ENCODE measurements around the gene ANKS1B. TPM values are rescaled to one million over a fixed set of nuclear protein-coding genes. Genes with fewer than 3 reads are reported as not detected.

The ANKS1B gene
- polyA plus RNA-seq, 3 donors, result not detected

GRCh38 chr12:98691351-98691750 lies 1293.4 kb downstream of the ANKS1B start:
- peak overlapping the region in 1 of 2 donors; percentile 8 for H3K4me3 Mint-ChIP-seq
- no peaks in the 10 kb centered on the region for H3K9me3 Mint-ChIP-seq
- peaks cover 21% of the 10 kb centered on the region for H3K4me1 Mint-ChIP-seq
- intact Hi-C loops (cut with micrococcal nuclease), result no loop called here
- Histone ChIP-seq H4K20me1 (ENCODE audit: insufficient read depth, low read length) (peaks cover 97% of the 10 kb centered on the region), H3K36me3 (replicated peaks in 1 of 2; ENCODE audit: control insufficient read depth in 1 of 2, insufficient read depth in 2 of 2, low read length in 2 of 2) (peaks cover 82 to 94% of the 10 kb centered on the region in 2 donors), H3K27ac (ENCODE audit: low read depth in 1 of 2, low read length in 2 of 2) (peak overlapping the region; percentile 32 to 70), H2AFZ (ENCODE audit: insufficient read depth, low read depth, low read length, poor library complexity, severe bottlenecking) (no peak overlapping the region), H3K9me3 (replicated peaks in 1 of 2; ENCODE audit: control insufficient read depth in 1 of 2, insufficient read depth in 1 of 2, low read length in 2 of 2) (no peaks in the 10 kb centered on the region), H3K4me3 (replicated peaks in 1 of 3; ENCODE audit: low read depth in 2 of 3, low read length in 3 of 3) (no peak overlapping the region), H3K79me2 (ENCODE audit: insufficient read depth, low read length) (peaks cover 95% of the 10 kb centered on the region), H3K4me1 (ENCODE audit: control insufficient read depth in 1 of 2, insufficient read depth in 2 of 2, low read length in 2 of 2) (peaks cover 9 to 16% of the 10 kb centered on the region in 2 donors), H3K27me3 (ENCODE audit: control insufficient read depth in 2 of 2, insufficient read depth in 2 of 2, low read length in 2 of 2) (no peaks in the 10 kb centered on the region), H3K4me2 (replicated peaks; ENCODE audit: extremely low read depth, low read length, poor library complexity, severe bottlenecking) (no peak overlapping the region), H3K9ac (ENCODE audit: insufficient read depth, low read length, poor library complexity, severe bottlenecking) (no peak overlapping the region)
- peak overlapping the region; percentile 51 to 90 (median 73) for H3K27ac Mint-ChIP-seq
- DNase-seq, result no peak
- TF ChIP-seq CTCF (IDR thresholded peaks at IDR 0.05), result no peak
- H3K27me3 Mint-ChIP-seq (ENCODE audit: low read depth in 3 of 3), result no peaks in the 10 kb centered on the region
- peaks cover 82 to 95% of the 10 kb centered on the region in 2 donors for H3K36me3 Mint-ChIP-seq

- H3K4me3 Mint-ChIP-seq, result no peak overlapping the region
- Histone ChIP-seq H3K27ac (ENCODE audit: low read depth in 1 of 2, low read length in 2 of 2) (no peak overlapping the region), H3K4me2 (replicated peaks; ENCODE audit: extremely low read depth, low read length, poor library complexity, severe bottlenecking) (no peak overlapping the region), H4K20me1 (ENCODE audit: insufficient read depth, low read length) (peaks cover 95% of the 10 kb centered on the region), H3K4me1 (ENCODE audit: control insufficient read depth in 1 of 2, insufficient read depth in 2 of 2, low read length in 2 of 2) (peaks cover 9 to 16% of the 10 kb centered on the region in 2 donors), H2AFZ (ENCODE audit: insufficient read depth, low read depth, low read length, poor library complexity, severe bottlenecking) (no peak overlapping the region), H3K9me3 (replicated peaks in 1 of 2; ENCODE audit: control insufficient read depth in 1 of 2, insufficient read depth in 1 of 2, low read length in 2 of 2) (no peaks in the 10 kb centered on the region), H3K36me3 (replicated peaks in 1 of 2; ENCODE audit: control insufficient read depth in 1 of 2, insufficient read depth in 2 of 2, low read length in 2 of 2) (peaks cover 89 to 94% of the 10 kb centered on the region in 2 donors), H3K79me2 (ENCODE audit: insufficient read depth, low read length) (peaks cover 54% of the 10 kb centered on the region), H3K4me3 (replicated peaks in 1 of 3; ENCODE audit: low read depth in 2 of 3, low read length in 3 of 3) (no peak overlapping the region), H3K27me3 (ENCODE audit: control insufficient read depth in 2 of 2, insufficient read depth in 2 of 2, low read length in 2 of 2) (no peaks in the 10 kb centered on the region), H3K9ac (ENCODE audit: insufficient read depth, low read length, poor library complexity, severe bottlenecking) (no peak overlapping the region)
- intact Hi-C loops (cut with micrococcal nuclease), result no loop called here
- no peaks in the 10 kb centered on the region for H3K27me3 Mint-ChIP-seq (ENCODE audit: low read depth in 3 of 3)
- TF ChIP-seq CTCF (IDR thresholded peaks at IDR 0.05), result no peak
- no peaks in the 10 kb centered on the region for H3K9me3 Mint-ChIP-seq
- no peak overlapping the region for H3K27ac Mint-ChIP-seq
- peaks cover 79 to 94% of the 10 kb centered on the region in 2 donors for H3K36me3 Mint-ChIP-seq
- H3K4me1 Mint-ChIP-seq, result peaks cover 16% of the 10 kb centered on the region
- no peak for DNase-seq
- WGBS (ENCODE audit: insufficient coverage), result no CpG with 5 or more reads among the region's 2 CpGs
These were observed 1298.1 kb downstream of the ANKS1B start for GRCh38 chr12:98686603-98687002.

Small RNA genes within 50 kb of the gene (small RNA-seq; reads per million reads assigned to genes)
- gene RNA5SP366 (ENCODE audit: insufficient read length, low read depth), result 1.2 reads per million

Other genes with a start within 250 kb of the ANKS1B start
- 10 to 100 TPM; 22.0 to 42.5 (median 33.4) TPM for gene BLTP3B, start 157.9 kb upstream of the ANKS1B start, polyA plus RNA-seq
- gene ACTR6, start 215.9 kb upstream of the ANKS1B start, polyA plus RNA-seq, result 10 to 100 TPM in 2 of 3 donors, 1 to 10 TPM in 1; 5.5 to 17.8 (median 16.2) TPM

Measured in CD14-positive monocyte (primary cell).